HEK293 (cell line): Measurements from ENCODE around the gene NISCH.

Source experiments
- CTCF ChIA-PET: fragments of 350-600 bp; formaldehyde crosslinking; extraction: SDS; loops from one replicate; lab custom pipeline; 2021; ENCODE audit warnings: antibody characterized with exemption; lab: Yijun Ruan, JAX
- POLR2A ChIA-PET: fragments of 300-600 bp; formaldehyde crosslinking; extraction: SDS; loops from one replicate; lab custom pipeline; 2020; ENCODE audit warnings: antibody characterized with exemption, inconsistent platforms; lab: Yijun Ruan, JAX
- H3K27ac ChIP-seq: fragments of 200-500 bp; sonication (Bioruptor generic); 2 replicates; pipeline ENCODE4 v1.5.1; 2014; ENCODE audit warnings: low read depth, low read length, control low read depth, inconsistent platforms; ENCODE audit errors: extremely low read depth
- H3K36me3 ChIP-seq, 2 experiments: fragments of 200-500 bp in 1 of 2; sonication (Bioruptor generic) in 1 of 2; 1 replicate in 1 of 2; 2 replicates in 1 of 2; pipeline ENCODE4 v1.5.1; 2014 to 2017; ENCODE audit warnings: inconsistent platforms in 2 of 2, low read length in 2 of 2; ENCODE audit not compliant: control insufficient read depth in 2 of 2, insufficient read depth in 1 of 2
- H3K4me1 ChIP-seq: fragments of 200-500 bp; sonication (Bioruptor generic); 2 replicates; pipeline ENCODE4 v1.5.1; 2014; ENCODE audit warnings: mild to moderate bottlenecking, low read length, inconsistent platforms; ENCODE audit not compliant: control insufficient read depth, insufficient read depth
- H3K4me3 ChIP-seq: 2 replicates; pipeline ENCODE4 v1.5.1; 2011; ENCODE audit warnings: low read depth, mild to moderate bottlenecking, control low read depth, low read length, moderate library complexity
- H3K9me3 ChIP-seq: fragments of 200-500 bp; sonication (Bioruptor generic); 2 replicates; pipeline ENCODE4 v1.5.1; 2014; ENCODE audit warnings: low read depth, low read length, inconsistent platforms; ENCODE audit not compliant: control insufficient read depth, insufficient read depth
- EGR2 ChIP-seq: fragments of 450-650 bp; formaldehyde crosslinking; IDR thresholded peaks from 2 replicates; pipeline ENCODE4 v1.5.1; 2016; ENCODE audit warnings: low read depth, missing biosample characterization, missing genetic modification characterization
- GFI1B ChIP-seq: fragments of 450-650 bp; formaldehyde crosslinking; IDR thresholded peaks from 2 replicates; pipeline ENCODE4 v1.5.1; 2016; ENCODE audit warnings: missing biosample characterization, missing genetic modification characterization
- GLI4 ChIP-seq: fragments of 450-650 bp; formaldehyde crosslinking; IDR thresholded peaks from 2 replicates; pipeline ENCODE4 v1.5.1; 2016; ENCODE audit warnings: missing biosample characterization, missing genetic modification characterization
- HIC1 ChIP-seq: fragments of 450-650 bp; formaldehyde crosslinking; IDR thresholded peaks from 2 replicates; pipeline ENCODE4 v1.5.1; 2016; ENCODE audit warnings: missing biosample characterization, missing genetic modification characterization
- OSR2 ChIP-seq: fragments of 450-650 bp; formaldehyde crosslinking; IDR thresholded peaks from 2 replicates; pipeline ENCODE4 v1.5.1; 2016; ENCODE audit warnings: missing biosample characterization, missing genetic modification characterization
- PRDM4 ChIP-seq: fragments of 450-650 bp; formaldehyde crosslinking; IDR thresholded peaks from 2 replicates; pipeline ENCODE4 v1.5.1; 2017; ENCODE audit warnings: missing biosample characterization, missing genetic modification characterization
- REST ChIP-seq: fragments of 450-650 bp; formaldehyde crosslinking; IDR thresholded peaks from 2 replicates; pipeline ENCODE4 v1.5.1; 2016; ENCODE audit warnings: missing biosample characterization, missing genetic modification characterization
- SP2 ChIP-seq: fragments of 450-650 bp; formaldehyde crosslinking; IDR thresholded peaks from 2 replicates; pipeline ENCODE4 v1.5.1; 2016; ENCODE audit warnings: missing biosample characterization, missing genetic modification characterization
- ZFHX2 ChIP-seq: fragments of 450-650 bp; formaldehyde crosslinking; conservative IDR thresholded peaks from 2 replicates; pipeline ENCODE4 v1.5.1; 2016; ENCODE audit warnings: missing biosample characterization, missing genetic modification characterization
- ZFP41 ChIP-seq: fragments of 450-650 bp; formaldehyde crosslinking; IDR thresholded peaks from 2 replicates; pipeline ENCODE4 v1.5.1; 2016; ENCODE audit warnings: missing biosample characterization, missing genetic modification characterization, borderline replicate concordance
- ZNF10 ChIP-seq: fragments of 450-650 bp; formaldehyde crosslinking; IDR thresholded peaks from 2 replicates; pipeline ENCODE4 v1.5.1; 2017; ENCODE audit warnings: missing biosample characterization, missing genetic modification characterization
- ZNF221 ChIP-seq: fragments of 450-650 bp; formaldehyde crosslinking; IDR thresholded peaks from 2 replicates; pipeline ENCODE4 v1.5.1; 2017; ENCODE audit warnings: missing biosample characterization, missing genetic modification characterization, borderline replicate concordance
- ZNF292 ChIP-seq: fragments of 450-650 bp; formaldehyde crosslinking; IDR thresholded peaks from 2 replicates; pipeline ENCODE4 v1.5.1; 2016; ENCODE audit warnings: low read depth, missing biosample characterization, missing genetic modification characterization, borderline replicate concordance
- ZNF354C ChIP-seq: fragments of 450-650 bp; formaldehyde crosslinking; IDR thresholded peaks from 2 replicates; pipeline ENCODE4 v1.5.1; 2016; ENCODE audit warnings: missing biosample characterization, missing genetic modification characterization, low read depth, borderline replicate concordance
- ZNF362 ChIP-seq: fragments of 450-650 bp; formaldehyde crosslinking; IDR thresholded peaks from 2 replicates; pipeline ENCODE4 v1.5.1; 2016; ENCODE audit warnings: missing biosample characterization, missing genetic modification characterization
- ZNF423 ChIP-seq: fragments of 450-650 bp; formaldehyde crosslinking; IDR thresholded peaks from 2 replicates; pipeline ENCODE4 v1.5.1; 2016; ENCODE audit warnings: missing biosample characterization, missing genetic modification characterization
- ZNF473 ChIP-seq: fragments of 450-650 bp; formaldehyde crosslinking; IDR thresholded peaks from 2 replicates; pipeline ENCODE4 v1.5.1; 2017; ENCODE audit warnings: missing biosample characterization, missing genetic modification characterization
- ZNF560 ChIP-seq: fragments of 450-650 bp; formaldehyde crosslinking; IDR thresholded peaks from 2 replicates; pipeline ENCODE4 v1.5.1; 2017; ENCODE audit warnings: missing biosample characterization, missing genetic modification characterization, borderline replicate concordance
- ZNF658 ChIP-seq: fragments of 450-650 bp; formaldehyde crosslinking; IDR thresholded peaks from 2 replicates; pipeline ENCODE4; 2016; ENCODE audit warnings: missing biosample characterization, missing genetic modification characterization
- ZNF768 ChIP-seq: fragments of 450-650 bp; formaldehyde crosslinking; IDR thresholded peaks from 2 replicates; pipeline ENCODE4 v1.5.1; 2018; ENCODE audit warnings: missing biosample characterization, mild to moderate bottlenecking, missing genetic modification characterization
- ZNF843 ChIP-seq: fragments of 450-650 bp; formaldehyde crosslinking; IDR thresholded peaks from 2 replicates; pipeline ENCODE4 v1.5.1; 2016; ENCODE audit warnings: missing biosample characterization, missing genetic modification characterization
- TF ChIP-seq, protein P1 (sequence below): fragments of 450-650 bp; formaldehyde crosslinking; optimal IDR thresholded peaks from 2 replicates; pipeline ENCODE3; 2016; ENCODE audit warnings: missing biosample characterization, mild to moderate bottlenecking, missing genetic modification characterization
- TF ChIP-seq, protein P2 (sequence below): fragments of 450-650 bp; formaldehyde crosslinking; IDR thresholded peaks from 2 replicates; pipeline ENCODE4 v1.5.1; 2017; ENCODE audit warnings: missing biosample characterization, mild to moderate bottlenecking, missing genetic modification characterization, moderate library complexity
- TF ChIP-seq, protein P3 (sequence below): fragments of 450-650 bp; formaldehyde crosslinking; IDR thresholded peaks from 2 replicates; pipeline ENCODE4 v1.5.1; 2016; ENCODE audit warnings: missing biosample characterization, missing genetic modification characterization, low read depth

NISCH gene

GRCh38 chr3:52436500-52437149, 18.8 kb upstream of the NISCH start:
- no peaks in the 10 kb centered on the region for H3K4me1 ChIP-seq
- ChIA-PET POLR2A (interaction anchor here (0.6 kb wide), 1 partner anchor 295 kb away, joined by 4 read pairs; no protein-coding TSS in a partner anchor), CTCF (interaction anchor here (1.5 to 7.4 kb wide), 2 partner anchors 11 to 24 kb away, joined by 3 to 59 read pairs; partner anchors contain the start of gene SEMA3G)
- no peak overlapping the region for H3K4me3 ChIP-seq
- no peaks in the 10 kb centered on the region for H3K9me3 ChIP-seq
- H3K27ac ChIP-seq = no peak overlapping the region
- H3K36me3 ChIP-seq = no peaks in the 10 kb centered on the region
- TF ChIP-seq, protein P1, sequence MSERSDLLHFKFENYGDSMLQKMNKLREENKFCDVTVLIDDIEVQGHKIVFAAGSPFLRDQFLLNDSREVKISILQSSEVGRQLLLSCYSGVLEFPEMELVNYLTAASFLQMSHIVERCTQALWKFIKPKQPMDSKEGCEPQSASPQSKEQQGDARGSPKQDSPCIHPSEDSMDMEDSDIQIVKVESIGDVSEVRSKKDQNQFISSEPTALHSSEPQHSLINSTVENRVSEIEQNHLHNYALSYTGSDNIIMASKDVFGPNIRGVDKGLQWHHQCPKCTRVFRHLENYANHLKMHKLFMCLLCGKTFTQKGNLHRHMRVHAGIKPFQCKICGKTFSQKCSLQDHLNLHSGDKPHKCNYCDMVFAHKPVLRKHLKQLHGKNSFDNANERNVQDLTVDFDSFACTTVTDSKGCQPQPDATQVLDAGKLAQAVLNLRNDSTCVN (tag by site-specific recombination) = peak; percentile 10
- TF ChIP-seq, protein P2, sequence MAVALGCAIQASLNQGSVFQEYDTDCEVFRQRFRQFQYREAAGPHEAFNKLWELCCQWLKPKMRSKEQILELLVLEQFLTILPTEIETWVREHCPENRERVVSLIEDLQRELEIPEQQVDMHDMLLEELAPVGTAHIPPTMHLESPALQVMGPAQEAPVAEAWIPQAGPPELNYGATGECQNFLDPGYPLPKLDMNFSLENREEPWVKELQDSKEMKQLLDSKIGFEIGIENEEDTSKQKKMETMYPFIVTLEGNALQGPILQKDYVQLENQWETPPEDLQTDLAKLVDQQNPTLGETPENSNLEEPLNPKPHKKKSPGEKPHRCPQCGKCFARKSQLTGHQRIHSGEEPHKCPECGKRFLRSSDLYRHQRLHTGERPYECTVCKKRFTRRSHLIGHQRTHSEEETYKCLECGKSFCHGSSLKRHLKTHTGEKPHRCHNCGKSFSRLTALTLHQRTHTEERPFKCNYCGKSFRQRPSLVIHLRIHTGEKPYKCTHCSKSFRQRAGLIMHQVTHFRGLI = peak; percentile 71; the same call in 1 of the 2 replicates
- TF ChIP-seq ZNF768 (tag by site-specific recombination) = no peak
- no peak for TF ChIP-seq ZNF658
- no peak for TF ChIP-seq ZNF423 (tag by site-specific recombination)
- no peak for TF ChIP-seq ZNF354C (tag by site-specific recombination)
- no peak for TF ChIP-seq ZNF843 (tag by site-specific recombination)
- no peak for TF ChIP-seq ZNF362 (tag by site-specific recombination)
- TF ChIP-seq, protein P3, sequence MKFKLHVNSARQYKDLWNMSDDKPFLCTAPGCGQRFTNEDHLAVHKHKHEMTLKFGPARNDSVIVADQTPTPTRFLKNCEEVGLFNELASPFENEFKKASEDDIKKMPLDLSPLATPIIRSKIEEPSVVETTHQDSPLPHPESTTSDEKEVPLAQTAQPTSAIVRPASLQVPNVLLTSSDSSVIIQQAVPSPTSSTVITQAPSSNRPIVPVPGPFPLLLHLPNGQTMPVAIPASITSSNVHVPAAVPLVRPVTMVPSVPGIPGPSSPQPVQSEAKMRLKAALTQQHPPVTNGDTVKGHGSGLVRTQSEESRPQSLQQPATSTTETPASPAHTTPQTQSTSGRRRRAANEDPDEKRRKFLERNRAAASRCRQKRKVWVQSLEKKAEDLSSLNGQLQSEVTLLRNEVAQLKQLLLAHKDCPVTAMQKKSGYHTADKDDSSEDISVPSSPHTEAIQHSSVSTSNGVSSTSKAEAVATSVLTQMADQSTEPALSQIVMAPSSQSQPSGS = no peak
- TF ChIP-seq ZNF292 = no peak
- TF ChIP-seq OSR2 (tag by site-specific recombination) = no peak
- no peak for TF ChIP-seq GFI1B (tag by site-specific recombination)
- TF ChIP-seq EGR2 (tag by site-specific recombination) = peak; percentile 82
- no peak for TF ChIP-seq HIC1 (tag by site-specific recombination)
- no peak for TF ChIP-seq ZNF560 (tag by site-specific recombination)
- TF ChIP-seq ZNF473 (tag by site-specific recombination) = no peak
- no peak for TF ChIP-seq ZNF221 (tag by site-specific recombination)
- TF ChIP-seq GLI4 (tag by site-specific recombination) = no peak
- no peak for TF ChIP-seq REST (tag by site-specific recombination)
- TF ChIP-seq ZFP41 = no peak
- no peak for TF ChIP-seq SP2 (tag by site-specific recombination)
- peak; percentile 77 for TF ChIP-seq ZFHX2
- TF ChIP-seq PRDM4 = no peak
- no peak for TF ChIP-seq ZNF10 (tag by site-specific recombination)
